Effector CD4-positive, alpha-beta T cell (primary cell): ENCODE measurements around the gene GABBR2.
"Not testable (repeated sequence)": the region's sequence is repeated elsewhere in the genome, so short reads cannot be mapped to it uniquely, and the experiment has no call there.

Experiments used
- DNase-seq: peaks from one replicate; pipeline ENCODE4 v3.0.0-alpha.2; 2020

Gene GABBR2

GRCh38 chr9:98684816-98685215 lies 23.9 kb downstream of the GABBR2 start:
- not testable (repeated sequence) for DNase-seq

DNA sequence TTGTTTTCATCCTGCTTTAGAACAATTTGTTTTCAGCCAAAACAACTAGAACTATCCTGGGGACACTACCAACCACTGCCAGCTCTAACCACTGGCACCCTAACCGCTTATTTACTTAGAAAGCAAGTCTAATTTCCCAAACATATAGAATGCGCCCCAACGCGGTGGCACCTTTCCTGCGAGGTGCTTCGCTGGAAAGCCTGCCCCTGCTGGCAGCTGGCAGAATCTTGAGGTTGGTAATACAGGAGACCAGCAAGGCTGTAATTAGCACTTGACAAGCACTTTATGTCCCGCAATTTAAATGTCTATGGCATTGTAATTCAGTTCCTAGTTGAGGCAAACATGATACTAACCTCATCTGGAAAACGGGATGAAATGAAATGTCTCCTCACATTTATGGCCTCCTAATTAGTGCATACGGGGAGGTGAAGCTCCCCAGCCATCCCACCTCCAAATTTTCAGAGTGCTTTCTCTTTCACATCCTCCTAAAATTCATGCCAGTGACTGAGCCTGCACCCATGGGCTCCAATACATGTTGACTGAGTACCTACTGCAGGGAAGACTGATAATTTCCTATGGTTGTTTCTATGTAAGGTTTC lies 30.4 kb downstream of the GABBR2 start:
- no peak for DNase-seq

DNA sequence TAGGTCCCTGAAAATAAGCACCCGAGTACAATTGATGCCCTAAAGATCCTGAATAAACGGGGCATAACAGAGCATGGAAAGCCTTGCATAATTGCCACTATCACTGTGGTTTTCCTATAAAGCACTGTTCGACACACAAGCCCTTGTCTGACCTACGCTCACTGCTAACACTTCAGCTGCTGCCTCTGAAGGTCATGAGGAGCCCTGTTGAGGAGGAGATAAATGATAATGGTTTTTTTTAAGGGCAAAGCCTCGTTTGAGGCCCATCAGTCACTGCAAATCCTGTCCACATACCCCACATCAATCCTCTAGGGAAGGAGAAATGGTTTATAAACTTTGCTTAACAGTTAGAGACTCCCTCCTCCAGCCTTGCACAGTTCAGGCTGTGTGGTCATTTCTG lies 35.1 kb downstream of the GABBR2 start:
- no peak for DNase-seq

DNA sequence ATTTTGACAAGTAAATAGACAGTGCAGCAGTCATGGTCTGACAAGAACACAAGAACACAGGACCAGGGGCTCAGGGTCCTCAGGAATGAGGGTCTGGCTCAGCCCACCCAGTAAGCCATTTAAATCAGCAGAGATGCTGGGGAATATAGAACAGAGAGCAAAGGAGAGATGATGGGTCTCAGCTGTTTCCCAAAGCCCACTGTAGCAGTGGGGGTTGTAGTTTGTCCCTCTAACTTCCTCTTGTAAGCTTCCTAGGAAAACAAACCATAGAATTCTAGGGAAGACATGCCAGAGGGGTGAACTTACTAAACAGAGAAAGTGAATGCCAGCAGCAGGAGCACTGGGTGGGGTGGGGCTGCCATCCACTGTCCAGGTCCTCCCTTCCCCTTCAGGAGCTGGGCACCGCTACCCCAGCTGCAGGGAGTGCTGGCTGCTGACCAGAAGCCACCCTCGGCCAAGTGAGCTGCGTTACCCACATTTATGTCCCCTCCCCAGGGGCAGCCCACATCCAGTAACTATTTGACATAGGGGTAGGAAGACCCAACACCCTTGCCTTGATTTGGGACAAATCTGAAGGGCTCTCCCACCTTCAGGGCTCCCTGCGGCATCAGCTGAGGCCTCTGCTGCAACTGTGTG lies 41.6 kb downstream of the GABBR2 start:
- DNase-seq: no peak

DNA sequence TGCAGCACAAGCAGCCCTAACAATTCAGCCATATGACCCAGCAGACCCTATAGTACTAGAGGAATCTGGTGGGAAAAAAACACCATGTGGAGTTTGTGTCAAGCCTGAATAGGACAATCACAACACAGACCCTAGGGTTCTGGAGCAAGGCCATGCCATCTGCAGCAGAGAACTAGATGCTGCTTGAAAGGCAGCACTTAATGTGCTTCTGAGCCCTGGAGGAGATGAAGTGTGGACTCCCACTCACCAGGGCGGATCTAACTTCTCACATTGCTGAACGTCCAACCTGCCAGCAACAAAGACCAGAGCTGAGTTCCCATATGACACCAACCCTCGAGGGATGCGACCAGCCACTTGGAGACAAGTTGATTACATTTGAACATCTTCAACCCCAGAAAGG lies 43.2 kb downstream of the GABBR2 start:
- DNase-seq: no peak

GRCh38 chr9:98660541-98660940 lies 48.2 kb downstream of the GABBR2 start:
- DNase-seq: no peak

DNA sequence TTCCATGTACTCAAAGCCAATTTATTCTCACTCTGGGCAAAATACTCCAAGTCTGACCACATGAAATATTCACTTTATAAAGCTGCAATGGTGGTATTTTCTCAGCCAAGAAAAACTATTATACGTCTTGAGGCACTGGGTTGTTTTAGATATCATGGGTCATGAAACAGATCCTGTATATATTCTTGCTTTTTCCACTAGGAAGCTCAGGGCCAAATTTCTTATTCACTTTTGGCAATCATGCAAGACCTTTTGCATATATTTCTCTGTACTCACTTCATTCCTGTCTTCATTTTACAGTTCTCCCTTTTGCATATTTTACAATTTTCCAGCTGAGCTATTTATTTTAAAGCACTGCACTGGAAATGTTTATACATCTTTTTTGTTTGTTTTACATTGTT lies 49.8 kb downstream of the GABBR2 start:
- no peak for DNase-seq

DNA sequence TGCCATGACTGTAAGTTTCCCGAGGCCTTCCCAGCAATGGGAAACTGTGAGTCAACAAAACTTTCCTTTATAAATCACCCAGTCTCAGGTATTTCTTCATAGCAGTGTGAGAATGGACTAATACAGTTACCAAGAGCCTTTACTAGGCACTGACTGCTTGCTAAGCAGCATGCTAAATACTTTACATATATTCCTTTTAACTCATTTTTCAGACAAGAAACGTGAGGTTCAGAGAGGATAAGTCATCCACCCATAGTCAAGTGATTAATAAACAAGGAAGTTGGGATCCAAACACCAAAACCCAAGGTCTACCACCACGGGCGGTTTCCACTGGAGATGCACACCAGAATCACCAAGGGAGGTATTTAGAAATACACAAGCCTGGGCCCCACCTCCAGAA lies 50.8 kb downstream of the GABBR2 start:
- DNase-seq: no peak

DNA sequence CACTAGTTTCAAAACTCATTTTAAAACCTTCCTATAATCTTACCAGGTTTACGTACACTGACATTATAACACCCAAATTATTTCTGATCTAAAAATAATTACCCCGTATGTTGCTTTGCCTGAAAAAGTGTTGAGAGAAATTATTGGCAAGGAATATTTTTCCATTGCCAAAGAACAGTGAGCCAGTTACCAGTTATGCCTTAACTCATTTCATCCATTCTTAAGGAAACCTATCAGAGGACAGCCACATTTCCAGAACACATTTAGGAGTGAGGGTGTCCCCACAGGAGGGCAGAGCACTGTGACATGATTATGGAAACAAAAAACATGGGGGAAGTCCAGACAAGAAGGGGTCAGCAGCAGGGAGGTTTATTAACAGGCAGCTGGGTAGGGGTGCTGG lies 52.2 kb downstream of the GABBR2 start:
- no peak for DNase-seq

DNA sequence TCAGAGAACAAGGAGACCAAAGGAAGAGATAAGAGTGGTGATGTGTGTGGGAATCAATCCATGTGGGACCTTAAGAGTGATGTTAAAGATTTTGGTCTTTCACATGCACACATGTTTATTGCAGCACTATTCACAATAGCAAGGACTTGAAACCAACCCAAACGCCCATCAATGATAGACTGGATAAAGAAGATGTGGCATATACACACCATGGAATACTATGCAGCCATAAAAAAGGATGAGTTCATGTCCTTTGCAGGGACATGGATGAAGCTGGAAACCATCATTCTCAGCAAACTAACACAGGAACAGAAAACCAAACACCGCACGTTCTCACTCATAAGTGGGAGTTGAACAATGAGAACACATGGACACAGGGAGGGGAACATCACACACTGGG lies 53.3 kb downstream of the GABBR2 start:
- DNase-seq: not testable (repeated sequence)

GRCh38 chr9:98654247-98654646 lies 54.5 kb downstream of the GABBR2 start:
- DNase-seq: no peak

DNA sequence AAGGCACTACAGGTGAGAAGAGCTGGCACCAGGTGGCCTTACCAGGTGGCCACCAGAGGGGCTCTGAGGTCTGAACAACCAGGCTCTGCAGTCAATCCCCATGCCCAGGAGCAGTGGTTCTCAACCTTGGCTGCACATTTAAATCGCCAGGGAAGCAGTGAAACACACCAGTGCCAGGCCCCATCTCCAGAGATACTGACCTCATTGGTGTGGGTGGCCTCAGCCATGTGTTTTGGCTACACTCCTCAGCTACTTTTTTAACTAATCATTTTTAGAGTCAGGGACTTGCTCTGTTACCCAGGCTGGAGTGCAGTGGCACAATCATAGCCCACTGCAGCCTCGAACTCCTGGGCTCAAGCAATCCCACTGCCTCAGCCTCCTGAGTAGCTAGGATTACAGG lies 56.0 kb downstream of the GABBR2 start:
- DNase-seq: no peak

- no peak for DNase-seq
Observed at GRCh38 chr9:98652302-98652701, 56.4 kb downstream of the GABBR2 start.

DNA sequence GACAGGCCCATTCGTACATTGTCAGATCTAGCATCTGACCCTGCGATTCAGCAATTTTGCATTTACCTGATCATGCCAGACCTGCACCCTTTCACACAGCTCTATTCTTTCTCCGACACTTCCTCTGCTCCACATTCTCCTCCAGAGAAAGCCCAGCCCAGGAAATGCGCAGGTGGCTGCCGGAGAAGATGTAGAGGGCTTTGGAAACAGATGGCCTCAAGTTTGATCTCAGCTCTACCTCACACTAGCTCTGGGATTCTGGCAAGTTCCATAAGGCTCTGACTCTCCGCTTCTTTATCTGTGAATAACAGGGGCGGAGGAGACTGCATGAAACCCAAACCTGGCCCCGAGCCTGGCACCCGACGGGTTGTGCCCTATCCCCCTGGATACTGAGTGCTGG lies 61.5 kb downstream of the GABBR2 start:
- no peak for DNase-seq

- no peak for DNase-seq
Observed at GRCh38 chr9:98644011-98644410, 64.7 kb downstream of the GABBR2 start.

- no peak for DNase-seq
Observed at GRCh38 chr9:98642661-98643312, 65.9 kb downstream of the GABBR2 start.

GRCh38 chr9:98641695-98642094 lies 67.0 kb downstream of the GABBR2 start:
- DNase-seq: no peak

- no peak for DNase-seq
Observed at GRCh38 chr9:98640394-98640793, 68.3 kb downstream of the GABBR2 start.

DNA sequence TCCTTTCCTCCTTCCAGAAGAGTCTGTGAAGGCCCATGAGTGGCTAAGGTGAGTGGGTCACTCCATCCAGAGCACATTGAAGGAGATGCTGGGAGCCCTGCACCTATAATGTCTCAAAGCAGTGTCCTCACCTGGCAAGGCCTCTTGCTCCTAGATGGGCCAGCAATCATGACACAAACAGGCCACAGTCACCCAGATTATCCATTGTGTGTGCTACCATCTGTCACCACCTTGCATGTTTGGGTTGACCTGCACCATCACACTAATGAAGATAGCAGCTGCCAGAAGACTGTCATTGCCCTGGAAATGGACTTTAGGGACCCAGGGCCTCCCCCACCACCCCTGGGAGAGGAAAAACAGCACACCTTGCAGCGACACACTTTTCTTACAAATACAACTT lies 69.6 kb downstream of the GABBR2 start:
- no peak for DNase-seq

DNA sequence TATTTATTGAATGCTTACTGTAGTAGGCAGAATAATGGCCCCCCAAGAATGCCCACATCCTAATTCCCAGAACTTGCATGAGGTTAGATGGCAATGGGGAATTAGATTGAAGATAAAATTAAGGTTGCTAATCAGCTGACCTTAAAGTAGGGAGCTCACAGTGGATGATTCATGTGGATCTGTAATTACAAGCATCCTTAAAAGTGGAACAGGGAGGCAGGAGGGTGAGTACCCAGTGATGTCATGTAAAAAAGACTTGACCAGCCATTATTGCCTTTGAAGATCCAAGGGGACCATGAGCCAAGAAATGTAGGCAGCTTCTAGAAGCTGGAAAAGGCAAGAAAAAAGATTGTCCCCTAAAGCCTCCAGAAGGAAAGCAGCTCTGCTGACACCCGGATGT lies 71.4 kb downstream of the GABBR2 start:
- no peak for DNase-seq

DNA sequence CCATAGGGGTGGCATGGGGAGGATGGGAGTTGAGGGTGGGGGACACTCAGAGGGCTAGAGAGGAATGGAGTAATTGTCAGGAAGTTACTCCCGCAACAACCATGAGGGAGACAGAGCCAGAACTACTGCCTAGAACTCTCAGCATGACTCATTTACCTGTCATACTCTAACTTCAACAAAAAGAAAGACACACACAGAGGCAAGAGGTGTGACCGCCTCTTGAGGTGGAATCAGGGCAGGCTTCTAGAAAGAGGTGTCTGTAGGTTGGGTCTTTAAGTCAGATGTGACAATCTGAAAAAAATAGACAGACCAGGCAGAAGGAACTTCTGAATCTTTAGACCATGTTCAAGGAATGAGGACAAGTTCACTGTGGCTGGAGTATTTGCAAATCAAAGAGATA lies 73.4 kb downstream of the GABBR2 start:
- no peak for DNase-seq

- no peak for DNase-seq
Observed at GRCh38 chr9:98634685-98635336, 73.9 kb downstream of the GABBR2 start.

- no peak for DNase-seq
Observed at GRCh38 chr9:98632839-98633238, 75.9 kb downstream of the GABBR2 start.

- no peak for DNase-seq
Observed at GRCh38 chr9:98627296-98627695, 81.4 kb downstream of the GABBR2 start.
